UCSD-AML1 (cell line): ENCODE data around the gene ANKRD6.
"Not testable (repeated sequence)": the region's sequence is repeated elsewhere in the genome, so short reads cannot be mapped to it uniquely, and the experiment has no call there.

Experiments used
- DNase-seq: peaks from one replicate; lab custom pipeline; 2025; ENCODE audit not compliant: unreplicated experiment; lab: John Stamatoyannopoulos, UW

The ANKRD6 gene

DNA sequence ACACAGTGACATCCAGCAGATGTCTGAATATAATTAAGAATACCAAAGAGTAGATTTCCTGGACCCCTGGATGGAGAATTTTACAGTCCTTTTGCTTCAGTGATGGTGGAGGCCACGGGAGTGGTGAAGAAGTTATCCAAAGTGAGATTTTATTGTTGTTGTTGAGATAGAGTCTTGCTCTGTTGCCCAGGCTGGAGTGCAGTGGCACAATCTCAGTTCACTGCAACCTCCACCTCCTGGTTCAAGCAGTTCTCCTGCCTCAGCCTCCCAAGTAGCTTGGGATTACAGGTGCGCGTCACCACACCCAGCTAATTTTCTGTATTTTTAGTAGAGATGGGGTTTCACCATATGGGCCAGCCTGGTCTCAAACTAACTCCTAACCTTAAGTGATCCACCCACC is 208.6 kb downstream of the ANKRD6 start:
- DNase-seq = not testable (repeated sequence)

DNA sequence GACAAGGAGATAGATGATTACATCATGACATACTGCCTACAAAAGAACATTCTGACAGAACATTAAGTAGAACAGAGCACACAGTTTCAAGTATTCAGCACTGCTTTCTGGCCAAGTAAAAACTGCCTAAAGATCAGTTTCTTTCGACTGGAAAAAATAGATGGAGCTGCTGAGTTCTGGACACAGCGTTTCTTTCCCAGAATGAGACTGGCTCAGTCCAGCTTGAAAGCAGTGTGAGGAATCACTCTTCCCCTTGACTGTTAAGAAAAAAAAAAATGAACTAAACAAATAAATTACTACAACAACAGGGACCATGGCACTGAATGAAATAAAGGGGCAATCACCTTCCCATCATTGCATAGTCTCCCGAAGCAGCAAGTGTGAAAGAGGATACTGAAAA is 210.0 kb downstream of the ANKRD6 start:
- no peak for DNase-seq

DNA sequence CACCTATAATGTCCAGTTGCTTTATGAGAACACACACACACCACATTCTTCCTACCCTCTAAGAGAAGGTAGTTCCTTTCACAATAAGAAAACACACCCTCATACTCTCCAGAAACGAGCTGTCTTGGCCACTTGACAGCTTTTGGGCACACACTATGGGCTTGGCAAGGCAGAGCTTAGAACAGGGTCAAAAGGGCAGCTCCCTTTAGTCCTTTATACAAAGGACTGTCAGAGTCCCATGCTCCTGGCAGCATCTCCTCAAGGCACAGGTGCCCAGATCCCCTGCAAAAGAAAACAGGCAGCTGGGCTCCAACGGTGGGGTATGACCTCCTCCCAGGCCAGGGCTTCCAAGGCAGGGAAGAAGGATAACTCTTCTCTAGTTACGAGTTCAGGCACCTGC is 210.5 kb downstream of the ANKRD6 start:
- no peak for DNase-seq

DNA sequence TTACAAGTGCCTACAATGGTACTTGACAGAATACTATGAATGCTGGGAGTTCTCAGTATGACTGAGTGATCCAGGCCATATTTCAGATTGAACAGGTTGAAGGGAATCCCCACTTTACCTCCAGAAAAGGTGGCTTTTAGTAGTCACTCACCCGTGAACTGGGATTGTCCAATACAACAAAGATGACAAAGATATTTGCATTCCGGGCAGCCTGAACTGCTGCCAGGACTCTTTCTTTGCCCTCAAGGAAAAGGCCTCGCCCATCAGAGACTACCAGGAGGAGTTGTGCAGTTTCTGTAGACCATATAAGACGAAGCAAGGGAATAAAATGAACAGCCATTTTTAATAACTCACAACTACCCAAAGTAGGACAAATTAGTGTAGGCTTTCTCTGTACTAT is 211.9 kb downstream of the ANKRD6 start:
- DNase-seq = no peak

DNA sequence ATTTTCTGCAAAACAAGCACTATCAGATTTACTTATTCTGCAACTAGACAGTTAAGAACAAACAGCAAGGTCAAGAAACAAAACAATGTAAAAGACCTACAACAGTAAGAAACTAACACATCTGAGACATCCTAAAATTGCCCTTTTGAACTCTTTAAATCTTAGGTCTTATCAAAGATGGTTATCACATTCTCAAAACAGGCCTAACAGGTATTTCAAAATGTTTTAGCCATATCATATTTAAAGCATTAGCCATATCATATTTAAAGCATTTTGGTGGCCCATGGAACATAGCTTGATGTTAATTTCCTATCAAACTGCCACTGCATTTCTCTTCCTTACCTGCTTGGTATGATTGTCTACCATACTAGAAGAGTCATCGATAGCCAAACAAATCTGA is 216.7 kb downstream of the ANKRD6 start:
- DNase-seq = no peak

DNA sequence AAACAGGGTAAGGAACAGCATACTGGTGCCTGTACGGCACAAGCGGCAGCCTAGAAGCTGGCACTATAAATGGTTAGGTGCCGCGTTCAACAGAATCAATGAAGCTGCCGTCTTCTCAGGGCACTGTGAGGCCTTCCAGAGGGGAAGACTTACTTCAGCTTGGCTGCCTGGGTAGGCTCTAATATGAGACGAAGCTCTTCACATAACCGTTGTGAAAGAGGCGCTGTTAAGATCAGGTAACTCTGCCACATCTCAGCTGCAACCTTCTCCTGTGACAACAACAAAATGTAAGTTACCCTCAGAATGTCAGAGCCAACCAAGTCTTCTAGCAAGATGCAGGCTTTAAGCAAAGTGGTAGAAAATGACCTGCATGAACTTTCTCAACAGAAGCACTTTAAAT is 217.6 kb downstream of the ANKRD6 start:
- DNase-seq = no peak

DNA sequence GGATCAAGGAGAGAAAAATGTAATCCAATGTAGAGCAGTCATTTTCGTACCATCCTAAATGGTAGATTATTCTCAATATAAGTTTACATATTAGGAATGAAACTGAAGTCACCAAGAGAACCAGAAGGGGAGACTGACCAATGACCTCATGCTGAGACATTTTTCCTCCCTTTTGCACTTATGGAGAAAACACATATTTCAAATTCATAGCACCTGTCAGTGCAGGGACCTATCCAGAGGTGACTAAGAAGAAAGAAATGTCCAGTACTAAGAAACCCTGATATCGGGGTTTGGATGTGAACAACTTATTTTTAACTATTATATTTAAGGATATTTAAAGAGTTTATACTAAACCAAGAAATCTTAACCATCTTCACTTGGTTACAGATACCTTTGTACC is 222.2 kb downstream of the ANKRD6 start:
- DNase-seq = no peak

DNA sequence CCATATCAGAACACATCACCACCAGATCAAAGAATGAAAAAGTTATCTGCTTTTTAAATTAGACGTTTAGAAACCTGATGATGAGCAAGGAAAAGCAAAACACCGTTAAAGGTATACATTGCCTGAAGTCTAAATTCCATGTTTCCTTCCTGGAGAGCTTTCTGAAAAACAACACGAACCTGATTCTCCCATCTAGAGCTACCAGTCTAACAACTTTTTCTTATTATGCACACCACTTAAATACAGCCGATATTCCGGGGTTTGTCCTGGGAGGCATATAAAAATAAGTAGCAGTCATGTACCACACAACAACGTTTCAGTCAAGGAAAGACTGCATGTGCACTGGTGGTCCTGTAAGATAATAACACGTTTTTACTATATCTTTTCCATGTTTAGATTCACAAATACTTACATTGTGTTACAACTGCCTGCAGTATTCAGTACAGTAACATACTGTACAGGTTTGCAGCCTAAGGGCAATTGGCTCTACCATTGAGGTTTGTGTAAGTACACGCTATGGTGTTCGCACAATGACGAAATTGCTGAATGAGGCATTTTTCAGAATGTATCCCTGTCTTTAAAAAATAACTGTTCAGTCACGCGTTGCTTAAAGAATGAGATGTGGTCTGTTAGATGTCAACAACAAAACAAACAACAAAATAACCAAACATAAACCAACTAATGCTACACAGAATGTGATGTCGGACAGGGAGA is 224.7 kb downstream of the ANKRD6 start:
- DNase-seq = no peak

DNA sequence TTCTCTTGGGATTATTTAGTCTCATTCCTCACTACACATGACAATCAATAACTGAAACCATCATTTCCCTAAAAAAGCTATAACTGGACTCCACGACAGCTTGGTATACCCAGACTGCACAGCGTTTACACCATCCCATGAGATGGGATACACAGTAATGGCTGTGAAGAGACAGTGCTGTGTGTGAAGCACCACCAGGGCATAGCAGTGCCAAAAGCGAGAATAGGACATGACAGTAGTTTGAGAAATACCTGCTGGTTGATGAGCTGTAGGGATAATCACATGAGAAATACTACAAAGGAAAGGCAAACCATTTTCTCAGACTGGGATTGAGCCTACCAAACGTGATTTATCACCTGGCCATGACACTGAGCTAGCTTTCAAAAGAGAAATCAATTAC is 228.0 kb downstream of the ANKRD6 start:
- no peak for DNase-seq

DNA sequence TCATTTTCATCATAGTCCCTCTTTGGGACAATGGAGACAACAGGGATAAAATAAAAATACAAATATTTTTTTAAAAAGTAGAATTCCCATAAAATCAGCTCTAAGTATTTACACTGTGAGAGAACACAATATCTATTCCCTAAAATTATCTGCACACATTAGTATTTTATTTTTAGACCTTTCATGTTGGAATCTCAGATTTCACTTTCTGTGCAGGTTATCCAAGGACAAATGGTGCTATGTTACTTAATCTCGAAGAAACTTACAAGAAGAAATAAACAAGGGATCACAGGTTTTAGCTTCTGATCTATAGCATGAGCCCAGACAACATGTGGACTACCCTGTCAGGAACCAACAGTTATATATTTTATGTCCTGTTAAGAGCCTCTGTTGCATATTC is 228.6 kb downstream of the ANKRD6 start:
- no peak for DNase-seq

DNA sequence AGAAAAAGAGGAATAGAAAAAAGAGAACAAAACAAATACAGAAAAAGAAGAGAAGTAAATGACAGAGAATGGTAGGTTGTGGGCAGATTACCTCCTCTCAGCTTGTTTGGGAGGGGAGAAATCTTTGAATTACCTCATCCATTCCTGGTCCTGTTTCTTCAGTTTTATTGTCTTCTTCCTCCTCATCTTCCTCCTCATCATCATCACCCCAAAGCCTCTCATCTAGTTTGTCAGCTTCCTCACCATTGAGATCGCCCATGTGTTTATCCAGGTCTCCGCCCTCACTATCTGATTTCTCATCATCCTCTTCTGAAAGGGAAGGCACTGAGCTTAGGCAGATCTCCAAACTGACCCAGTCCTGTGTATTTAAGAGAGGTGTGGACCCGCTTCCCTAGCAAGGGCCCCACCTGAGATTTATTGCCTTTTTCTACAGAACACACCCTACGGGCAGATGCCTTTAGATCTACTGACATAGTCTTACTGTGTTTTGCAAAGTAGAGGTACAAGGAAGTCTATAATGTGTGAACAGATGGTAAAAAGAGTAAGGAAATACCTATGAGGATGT is 229.8 kb downstream of the ANKRD6 start:
- no peak for DNase-seq

DNA sequence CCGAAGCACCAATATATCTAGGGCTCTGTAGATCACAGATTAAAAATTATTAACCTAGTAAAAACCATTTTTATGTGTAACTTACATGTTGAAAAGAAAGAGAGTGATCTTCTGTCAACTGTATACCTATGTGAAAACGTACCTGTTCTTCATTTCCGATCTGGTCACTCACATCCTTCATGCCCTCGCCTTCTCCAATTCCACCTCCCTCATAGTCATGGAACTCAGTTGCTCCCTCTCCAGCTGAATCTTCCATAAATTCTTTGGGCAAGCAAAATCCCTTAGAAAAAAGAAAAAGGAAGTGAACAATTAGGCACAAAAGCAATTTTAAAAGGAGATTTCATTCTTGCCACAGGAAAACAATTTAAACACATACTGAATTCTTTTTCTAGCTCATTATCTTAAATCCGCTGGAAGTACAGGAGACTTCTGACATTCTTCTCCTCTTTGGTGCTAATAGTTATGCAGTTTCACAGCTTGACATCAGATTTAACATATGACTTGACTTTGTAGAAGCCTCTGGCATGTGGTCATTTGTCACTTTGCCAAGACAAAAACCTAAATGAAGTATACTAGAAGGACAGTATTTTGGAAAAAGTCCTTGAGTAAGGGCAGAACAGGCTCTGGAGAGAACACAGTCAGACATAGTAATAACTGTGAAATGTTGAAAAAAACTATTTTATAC is 235.1 kb downstream of the ANKRD6 start:
- DNase-seq = no peak

DNA sequence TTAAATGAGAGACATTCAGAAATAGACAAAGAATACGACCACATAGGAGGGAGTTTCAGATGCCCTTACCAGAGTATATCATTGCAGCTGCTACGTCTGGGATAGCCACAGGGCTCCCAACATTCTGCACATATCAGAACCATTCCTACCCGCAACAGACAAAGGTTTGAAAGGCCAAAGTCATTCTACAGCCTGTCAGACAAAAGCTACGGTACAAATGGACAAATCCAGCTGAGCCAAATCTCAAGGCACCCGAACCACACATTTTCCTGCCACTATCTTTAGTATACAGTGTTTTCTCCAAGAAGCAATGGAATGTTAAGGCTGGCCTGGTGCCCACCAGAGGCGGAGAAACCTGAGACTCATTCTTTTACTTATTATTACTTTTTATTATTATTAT is 236.1 kb downstream of the ANKRD6 start:
- DNase-seq = no peak

DNA sequence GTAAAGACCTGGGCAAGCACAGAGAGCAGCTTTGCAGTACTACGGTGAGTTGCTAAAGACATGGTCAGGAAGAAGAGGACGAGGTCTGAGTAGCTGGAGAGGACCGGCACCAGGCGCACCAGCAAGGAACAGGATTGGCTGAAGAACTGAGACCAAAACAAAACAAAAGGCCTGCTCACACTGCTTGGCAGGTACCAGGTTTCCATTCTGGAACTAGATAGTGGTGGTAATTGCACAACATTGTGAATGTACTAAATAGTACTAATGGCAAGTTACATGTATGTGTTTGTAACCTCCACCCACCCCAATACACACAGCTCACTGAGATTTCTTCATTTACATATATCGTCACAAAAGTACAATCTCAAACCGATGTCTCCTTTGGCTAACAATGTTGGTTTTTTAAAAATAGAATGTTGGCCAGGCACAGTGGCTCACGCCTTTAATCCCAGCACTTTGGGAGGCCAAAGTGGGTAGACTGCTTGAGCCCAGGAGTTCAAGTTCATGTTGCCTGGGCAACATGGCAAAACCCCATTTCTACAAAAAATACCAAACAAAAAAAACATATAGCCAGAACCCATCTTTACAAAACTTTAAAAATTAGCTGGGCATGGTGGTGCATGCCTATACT is 238.1 kb downstream of the ANKRD6 start:
- DNase-seq = no peak

DNA sequence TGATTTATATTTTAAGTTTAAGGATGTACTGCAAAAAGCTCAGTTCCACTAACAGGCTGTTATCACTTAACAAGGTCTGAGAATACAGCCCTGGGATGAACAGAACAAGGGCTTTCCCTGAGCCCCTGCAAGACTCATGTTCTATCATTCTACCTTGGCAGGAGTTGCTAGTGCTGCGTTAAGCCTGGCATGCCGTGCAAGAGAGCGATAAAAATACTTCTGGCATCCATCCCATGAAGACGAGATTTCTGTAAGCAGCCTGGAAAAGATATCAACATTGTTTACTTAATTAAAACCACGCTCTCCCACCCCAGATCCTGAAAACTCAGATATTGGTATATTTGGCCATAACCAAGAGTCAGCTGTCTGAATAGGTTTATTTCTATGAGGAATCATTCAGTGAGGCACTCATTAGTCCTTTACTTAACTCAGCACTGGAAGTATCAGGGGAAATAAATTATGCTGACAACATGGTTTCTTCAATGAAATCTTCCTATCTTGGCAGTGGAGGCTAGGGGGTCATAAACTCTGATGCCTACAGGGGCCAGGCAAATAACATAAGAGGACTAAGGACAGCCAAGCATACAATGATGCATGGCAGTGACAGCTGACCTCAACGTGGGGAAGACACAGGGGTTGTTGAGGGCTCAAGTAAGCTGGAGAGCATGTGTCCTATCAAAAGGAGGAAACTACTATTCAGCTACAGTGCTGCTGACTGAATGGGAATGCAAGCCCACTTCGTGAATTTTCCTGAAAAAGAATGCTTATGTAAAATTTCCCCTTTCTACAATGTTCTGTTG is 243.2 kb downstream of the ANKRD6 start:
- DNase-seq = no peak

DNA sequence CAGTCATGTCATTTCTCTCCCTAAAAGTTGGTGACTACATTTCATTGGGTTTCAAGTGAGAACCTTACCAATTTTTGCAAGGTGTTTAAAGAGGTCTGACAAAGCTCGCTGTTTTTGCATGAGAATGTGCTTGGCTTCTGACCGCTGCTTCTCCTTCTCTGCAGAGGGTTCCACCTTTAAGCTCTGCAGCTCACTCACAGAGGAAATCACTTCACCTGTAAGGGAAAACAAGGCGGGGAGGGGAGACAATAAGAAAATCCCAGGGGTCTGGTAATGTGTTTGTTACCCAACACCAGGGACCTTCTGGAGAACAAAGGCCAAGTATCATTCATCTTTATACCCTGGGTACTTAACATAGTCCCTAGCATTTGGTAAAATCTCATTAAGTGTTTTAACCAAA is 245.6 kb downstream of the ANKRD6 start:
- no peak for DNase-seq

DNA sequence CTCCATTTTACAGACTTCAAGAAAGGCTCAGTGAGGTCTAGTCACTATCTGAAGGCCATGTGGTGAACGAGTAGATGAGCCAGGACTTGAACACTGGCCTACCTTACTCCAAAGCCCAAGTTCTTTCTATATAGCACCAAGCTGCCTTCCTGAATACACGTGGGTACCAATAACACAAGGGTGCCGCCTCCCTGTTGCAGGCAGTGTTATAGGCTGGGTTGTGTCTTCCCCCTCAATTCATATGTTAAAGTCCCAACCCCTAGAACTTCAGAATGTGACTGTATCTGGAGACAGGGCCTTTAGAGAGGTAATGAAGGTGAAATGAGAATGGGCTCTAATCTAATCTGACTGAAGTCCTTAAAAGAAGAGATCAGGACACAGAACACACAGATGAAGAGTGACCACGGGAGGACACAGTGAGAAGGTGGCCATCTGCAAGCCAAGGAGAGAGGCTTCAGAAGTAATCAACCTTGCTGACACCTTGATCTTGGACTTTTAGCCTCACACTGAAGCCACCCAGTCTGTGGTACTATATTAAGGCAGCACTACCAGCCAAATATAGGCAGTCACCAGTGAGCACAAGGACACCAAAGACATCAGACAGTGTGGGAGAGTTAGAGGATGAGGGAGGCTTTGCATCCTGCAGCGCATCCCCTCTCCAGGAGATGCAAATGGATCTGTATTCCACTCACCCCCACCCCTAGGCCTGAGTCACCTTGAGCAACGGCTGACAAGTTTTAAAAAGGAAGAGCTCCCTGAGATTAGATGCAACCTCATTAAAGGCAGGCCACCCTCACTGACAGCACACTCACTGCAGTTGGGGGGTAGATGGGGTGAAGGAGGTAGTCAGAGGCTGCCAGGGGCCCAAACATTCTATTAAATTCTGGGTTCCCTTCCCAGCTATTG is 246.5 kb downstream of the ANKRD6 start:
- no peak for DNase-seq

DNA sequence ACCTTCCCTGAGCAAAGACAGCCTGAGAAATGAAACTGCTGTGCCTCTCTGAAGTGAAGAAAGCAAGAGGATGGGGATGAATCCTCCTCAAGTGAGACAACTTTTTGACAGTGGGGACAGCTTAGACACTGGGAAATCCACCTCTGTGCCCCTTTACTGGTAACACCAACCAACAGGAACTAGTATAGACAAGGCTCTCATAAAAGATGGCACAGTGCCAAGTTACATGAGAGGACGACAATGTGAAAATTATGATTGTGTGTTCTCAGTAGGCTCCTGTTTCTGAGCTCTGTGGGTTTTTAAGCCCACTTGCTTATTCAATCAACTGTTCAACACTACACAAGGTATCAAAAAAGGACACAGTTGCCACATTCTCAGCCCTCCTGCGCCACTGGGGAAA is 247.2 kb downstream of the ANKRD6 start:
- DNase-seq = no peak

DNA sequence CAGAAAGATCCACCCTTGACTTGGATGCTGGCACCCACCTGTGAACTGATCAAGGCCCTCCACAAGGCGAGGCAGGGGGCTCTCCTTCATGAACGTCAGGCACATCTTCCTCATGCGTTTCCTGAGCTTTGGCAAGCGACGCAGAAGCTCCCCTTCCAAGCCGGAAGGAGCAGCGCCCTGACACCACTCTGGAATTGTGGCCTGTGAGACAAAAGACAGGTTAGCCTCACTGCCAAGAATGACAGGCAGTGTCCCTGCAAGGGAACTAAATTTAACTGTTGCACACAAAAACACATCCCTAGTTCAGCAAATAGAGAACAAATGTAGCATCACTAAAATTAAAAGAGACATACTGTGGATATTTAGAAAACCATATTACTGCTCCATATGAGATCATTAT is 247.6 kb downstream of the ANKRD6 start:
- no peak for DNase-seq

DNA sequence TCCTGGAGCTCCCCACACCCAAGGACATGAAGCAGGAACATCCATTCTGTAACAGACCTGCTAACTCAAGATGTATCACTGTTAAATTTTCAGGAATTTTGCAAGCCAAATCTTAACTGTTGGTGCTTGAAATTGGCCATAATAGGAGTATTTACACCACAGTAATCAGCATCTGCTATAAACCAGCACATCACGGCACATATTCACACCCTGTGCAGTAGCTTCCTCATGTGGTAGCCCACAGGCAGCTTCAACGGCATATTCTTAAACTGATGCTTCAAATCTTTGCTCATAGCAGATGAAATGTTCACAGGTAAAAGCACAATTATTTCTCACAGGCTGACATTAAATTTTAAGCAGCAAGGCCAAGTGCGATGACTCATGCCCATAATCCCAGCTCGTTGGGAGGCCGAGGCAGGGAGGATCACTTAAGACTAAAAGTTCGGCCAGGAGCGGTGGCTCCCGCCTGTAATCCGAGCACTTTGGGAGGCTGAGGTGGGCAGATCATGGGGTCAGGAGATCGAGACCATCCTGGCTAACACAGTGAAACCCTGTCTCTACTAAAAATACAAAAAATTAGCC is 249.1 kb downstream of the ANKRD6 start:
- DNase-seq = no peak
